Activated T-helper 2 cell treated with anti-CD3 and anti-CD28 coated beads, Interferon-gamma antibody, Interleukin-2, Interleukin-4, amounts not matched to agents 10 μg/mL and 5 μg/mL and 100 μg/mL, durations not matched to agents 14 hours and 24 hours and 36 hours (primary cell): ENCODE results near the gene FMNL2. TPM values are rescaled to one million over a fixed set of nuclear protein-coding genes. Genes with fewer than 3 reads are reported as not detected.

ENCODE experiments used
- DNase-seq: peaks from one replicate; pipeline ENCODE4 v3.0.0; 2021; ENCODE audit warnings: low spot score
- H3K27ac Mint-ChIP-seq: one replicate; pipeline ENCODE4 v1.8.0; 2021; ENCODE audit warnings: mixed read lengths
- H3K27me3 Mint-ChIP-seq: one replicate; pipeline ENCODE4 v1.8.0; 2021; ENCODE audit warnings: low read depth, mixed read lengths
- H3K36me3 Mint-ChIP-seq: one replicate; pipeline ENCODE4 v1.8.0; 2021; ENCODE audit warnings: low read depth, mixed read lengths
- H3K4me1 Mint-ChIP-seq: one replicate; pipeline ENCODE4 v1.8.0; 2021; ENCODE audit warnings: low read depth, mixed read lengths
- H3K4me3 Mint-ChIP-seq: one replicate; pipeline ENCODE4 v1.8.0; 2021; ENCODE audit warnings: low read depth, mild to moderate bottlenecking, moderate library complexity, mixed read lengths
- H3K9me3 Mint-ChIP-seq: one replicate; pipeline ENCODE4 v1.8.0; 2021; ENCODE audit warnings: mixed read lengths
- intact Hi-C: fragments of 100-400 bp; cut with micrococcal nuclease; formaldehyde crosslinking; loops from one replicate; pipeline ENCODE4 v1.15.1; 2023
- total RNA-seq: library from RNA; stranded (reverse); gene quantifications from 2 replicates; pipeline ENCODE4 v1.2.3, GENCODE V29; 2022

Gene FMNL2
- total RNA-seq, 1 donor from 2014 or later = 14.0 TPM

- no peak for DNase-seq
- no peaks in the 10 kb centered on the region for H3K4me1 Mint-ChIP-seq
- no peak overlapping the region for H3K27ac Mint-ChIP-seq
- intact Hi-C loops = no loop called here
- H3K9me3 Mint-ChIP-seq = no peaks in the 10 kb centered on the region
- H3K4me3 Mint-ChIP-seq = no peak overlapping the region
- peaks cover 2% of the 10 kb centered on the region for H3K27me3 Mint-ChIP-seq
- H3K36me3 Mint-ChIP-seq = no peaks in the 10 kb centered on the region
These were observed 206.7 kb downstream of the FMNL2 start for GRCh38 chr2:152541712-152542111.

DNA sequence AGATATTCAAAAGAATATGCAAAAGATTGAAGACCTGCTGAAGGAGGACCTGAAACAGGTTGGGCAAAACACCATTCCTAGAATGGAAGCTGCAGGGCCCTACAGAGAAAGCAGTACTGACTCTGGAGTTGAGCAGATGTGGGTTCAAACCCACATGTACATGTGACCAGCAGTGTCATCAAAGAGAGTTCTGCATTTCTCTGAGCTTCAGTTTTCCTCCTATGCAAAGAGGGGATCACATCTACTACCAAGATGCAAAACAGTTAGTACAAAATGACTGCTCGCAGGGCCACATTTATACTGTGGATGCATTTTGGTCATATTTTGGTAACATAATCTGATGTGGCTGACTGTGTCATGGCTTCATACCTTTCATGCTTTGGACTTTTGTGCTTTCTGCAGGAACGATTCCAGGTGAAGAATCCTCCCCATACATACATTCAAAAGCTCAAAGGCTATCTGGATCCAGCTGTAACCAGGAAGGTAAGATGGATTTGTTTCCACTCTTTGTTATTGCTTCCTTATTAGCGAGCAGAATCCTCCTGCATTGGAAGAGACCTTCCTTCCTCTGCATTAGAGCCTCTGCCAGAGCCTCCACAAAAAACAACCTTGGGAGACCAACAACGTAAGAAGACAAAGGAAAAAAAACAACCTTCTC lies 207.5 kb downstream of the FMNL2 start:
- DNase-seq = no peak
- H3K9me3 Mint-ChIP-seq = no peaks in the 10 kb centered on the region
- no peak overlapping the region for H3K4me3 Mint-ChIP-seq
- H3K27me3 Mint-ChIP-seq = no peaks in the 10 kb centered on the region
- intact Hi-C loops = no loop called here
- no peaks in the 10 kb centered on the region for H3K4me1 Mint-ChIP-seq
- H3K36me3 Mint-ChIP-seq = no peaks in the 10 kb centered on the region
- no peak overlapping the region for H3K27ac Mint-ChIP-seq

DNA sequence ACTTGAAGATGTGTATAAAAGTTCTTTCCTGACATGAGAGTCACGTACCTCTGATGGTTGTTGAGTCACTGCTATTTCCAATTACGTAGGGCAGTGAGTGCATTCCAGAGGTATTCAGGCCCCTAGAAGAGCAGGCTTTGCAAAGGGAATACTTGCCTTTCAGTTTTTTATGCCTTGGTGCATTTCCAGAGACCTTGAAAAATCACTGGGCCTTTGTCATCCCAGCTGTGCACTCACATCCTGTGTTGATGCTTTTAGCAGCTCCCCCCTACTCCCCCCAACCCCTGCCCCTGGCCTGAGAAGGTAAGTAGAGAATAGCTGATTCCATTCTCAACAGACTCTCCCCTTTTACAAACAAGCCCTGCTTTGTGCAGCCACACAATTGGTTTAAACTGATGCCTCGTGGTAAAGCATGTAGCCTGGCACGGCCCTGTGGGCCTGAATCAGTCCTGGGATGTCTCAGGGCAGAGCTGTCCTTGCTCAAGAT lies 208.1 kb downstream of the FMNL2 start:
- Mint-ChIP-seq H3K27me3 (no peaks in the 10 kb centered on the region), H3K36me3 (no peaks in the 10 kb centered on the region), H3K4me3 (no peak overlapping the region), H3K27ac (no peak overlapping the region), H3K9me3 (no peaks in the 10 kb centered on the region), H3K4me1 (no peaks in the 10 kb centered on the region)
- intact Hi-C loops = no loop called here
- no peak for DNase-seq

DNA sequence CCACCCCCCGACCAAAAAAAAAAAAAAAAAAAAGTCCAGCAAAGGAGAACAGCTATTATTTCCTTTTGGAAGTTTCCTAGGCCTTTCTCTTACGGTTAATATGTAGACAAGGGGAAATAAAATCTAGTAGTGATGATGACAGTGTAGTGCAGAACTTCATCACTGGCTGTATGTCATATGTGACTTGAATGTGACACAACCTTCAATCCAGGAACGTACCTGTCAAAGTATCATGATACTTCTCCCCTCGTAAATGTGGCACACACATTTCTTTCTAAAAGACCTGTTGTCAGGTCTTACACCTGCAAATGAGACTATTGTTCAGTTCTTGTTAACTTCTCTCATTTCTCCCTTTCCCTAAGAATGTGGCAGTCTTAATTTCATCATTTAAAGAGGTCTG lies 208.7 kb downstream of the FMNL2 start:
- DNase-seq = no peak
- Mint-ChIP-seq H3K27ac (no peak overlapping the region), H3K9me3 (no peaks in the 10 kb centered on the region), H3K4me1 (no peaks in the 10 kb centered on the region), H3K4me3 (no peak overlapping the region), H3K27me3 (no peaks in the 10 kb centered on the region), H3K36me3 (no peaks in the 10 kb centered on the region)
- intact Hi-C loops = no loop called here

- H3K36me3 Mint-ChIP-seq = no peaks in the 10 kb centered on the region
- no peak overlapping the region for H3K27ac Mint-ChIP-seq
- intact Hi-C loops = no loop called here
- H3K9me3 Mint-ChIP-seq = no peaks in the 10 kb centered on the region
- H3K4me3 Mint-ChIP-seq = no peak overlapping the region
- H3K27me3 Mint-ChIP-seq = no peaks in the 10 kb centered on the region
- no peaks in the 10 kb centered on the region for H3K4me1 Mint-ChIP-seq
- DNase-seq = no peak
These were observed 209.7 kb downstream of the FMNL2 start for GRCh38 chr2:152544638-152545037.

GRCh38 chr2:152546230-152546837 lies 211.4 kb downstream of the FMNL2 start:
- Mint-ChIP-seq H3K27ac (no peak overlapping the region), H3K9me3 (no peaks in the 10 kb centered on the region), H3K4me1 (no peaks in the 10 kb centered on the region), H3K36me3 (no peaks in the 10 kb centered on the region), H3K4me3 (no peak overlapping the region), H3K27me3 (no peaks in the 10 kb centered on the region)
- intact Hi-C loops = no loop called here
- no peak for DNase-seq

DNA sequence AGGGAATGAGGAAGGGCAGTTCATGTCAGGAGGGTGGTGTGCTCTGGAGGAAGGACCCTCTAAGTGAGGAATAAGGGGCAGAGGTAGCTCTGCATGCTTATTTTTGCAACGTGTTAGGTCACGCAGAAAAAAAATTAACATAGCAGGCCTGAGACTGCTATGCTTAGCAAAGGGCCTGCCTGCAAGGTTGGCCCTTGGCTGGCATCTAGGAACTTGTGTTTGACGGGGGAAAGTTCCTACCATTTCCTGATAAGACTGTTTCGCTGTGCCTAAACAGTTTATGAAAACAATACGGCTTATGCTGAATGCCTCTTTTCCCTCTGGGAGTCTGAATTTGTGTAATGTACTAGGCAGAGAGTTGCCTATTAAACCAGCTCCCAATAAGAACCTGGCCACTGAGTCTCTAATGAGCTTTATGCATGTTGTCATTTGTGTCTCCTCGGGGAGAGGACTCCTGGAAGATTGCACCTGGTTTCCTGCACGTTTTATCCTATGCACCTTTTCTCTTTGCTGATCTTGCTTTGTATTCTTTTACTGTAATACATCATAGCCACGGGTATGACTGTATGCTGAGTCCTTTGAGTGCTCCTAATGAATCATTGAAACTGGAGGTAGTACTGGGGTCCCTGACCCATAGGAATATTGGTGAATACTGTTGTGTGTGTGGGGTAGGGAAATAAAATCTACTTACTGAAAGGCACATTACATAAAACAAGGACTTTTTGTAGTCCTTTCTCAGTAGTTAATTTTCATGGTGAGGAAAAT lies 213.3 kb downstream of the FMNL2 start:
- H3K27me3 Mint-ChIP-seq = no peaks in the 10 kb centered on the region
- no peaks in the 10 kb centered on the region for H3K36me3 Mint-ChIP-seq
- H3K4me1 Mint-ChIP-seq = no peaks in the 10 kb centered on the region
- DNase-seq = no peak
- intact Hi-C loops = no loop called here
- no peaks in the 10 kb centered on the region for H3K9me3 Mint-ChIP-seq
- no peak overlapping the region for H3K4me3 Mint-ChIP-seq
- no peak overlapping the region for H3K27ac Mint-ChIP-seq

DNA sequence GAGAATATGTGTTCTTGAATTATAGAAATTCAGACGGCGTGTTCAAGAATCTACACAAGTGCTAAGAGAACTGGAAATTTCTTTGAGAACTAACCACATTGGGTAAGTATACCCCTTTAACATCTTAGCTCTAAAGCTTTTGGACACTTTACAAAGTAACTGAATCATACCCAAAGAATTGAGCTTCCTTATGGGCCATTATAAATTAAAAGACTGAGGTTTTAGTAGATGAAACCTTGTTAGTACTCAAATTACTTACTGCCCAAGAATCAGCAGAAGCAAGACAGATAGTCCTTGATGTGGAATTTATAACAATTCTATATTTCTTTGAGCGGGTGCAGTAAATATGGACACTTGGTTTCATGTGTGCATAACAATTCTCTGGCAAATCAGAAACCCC lies 214.0 kb downstream of the FMNL2 start:
- DNase-seq = no peak
- no peak overlapping the region for H3K4me3 Mint-ChIP-seq
- H3K36me3 Mint-ChIP-seq = no peaks in the 10 kb centered on the region
- H3K27me3 Mint-ChIP-seq = no peaks in the 10 kb centered on the region
- no peaks in the 10 kb centered on the region for H3K4me1 Mint-ChIP-seq
- H3K27ac Mint-ChIP-seq = no peak overlapping the region
- no peaks in the 10 kb centered on the region for H3K9me3 Mint-ChIP-seq
- intact Hi-C loops = no loop called here

- Mint-ChIP-seq H3K4me3 (no peak overlapping the region), H3K27me3 (no peaks in the 10 kb centered on the region), H3K27ac (no peak overlapping the region), H3K9me3 (no peaks in the 10 kb centered on the region), H3K4me1 (no peaks in the 10 kb centered on the region), H3K36me3 (no peaks in the 10 kb centered on the region)
- DNase-seq = no peak
- intact Hi-C loops = no loop called here
These were observed 214.4 kb downstream of the FMNL2 start for GRCh38 chr2:152549423-152549822.

GRCh38 chr2:152550386-152550785 lies 215.4 kb downstream of the FMNL2 start:
- no peaks in the 10 kb centered on the region for H3K36me3 Mint-ChIP-seq
- no peaks in the 10 kb centered on the region for H3K27me3 Mint-ChIP-seq
- DNase-seq = no peak
- H3K4me1 Mint-ChIP-seq = no peaks in the 10 kb centered on the region
- H3K27ac Mint-ChIP-seq = no peak overlapping the region
- intact Hi-C loops = no loop called here
- no peaks in the 10 kb centered on the region for H3K9me3 Mint-ChIP-seq
- no peak overlapping the region for H3K4me3 Mint-ChIP-seq

DNA sequence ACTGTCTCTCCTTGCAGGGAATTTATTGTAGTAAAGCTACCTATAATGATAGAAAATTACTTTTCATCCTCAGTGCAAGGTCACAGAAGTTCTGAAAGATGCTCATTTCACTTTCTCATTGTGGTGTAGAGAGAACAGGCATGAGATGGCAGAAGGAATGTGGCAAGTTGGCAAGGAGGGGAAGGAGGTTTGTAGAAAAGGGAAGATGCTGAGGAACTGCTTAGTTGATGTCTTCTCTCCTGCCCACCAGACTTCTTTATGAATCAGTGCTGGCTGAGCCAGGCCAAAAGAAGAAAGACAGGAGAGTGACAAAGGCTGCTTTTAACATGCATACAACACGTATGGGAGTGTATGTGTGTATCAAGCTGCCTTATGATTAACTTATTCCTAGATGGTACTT lies 217.9 kb downstream of the FMNL2 start:
- Mint-ChIP-seq H3K4me3 (no peak overlapping the region), H3K4me1 (peaks cover 8% of the 10 kb centered on the region), H3K27ac (no peak overlapping the region), H3K27me3 (no peaks in the 10 kb centered on the region), H3K9me3 (no peaks in the 10 kb centered on the region), H3K36me3 (no peaks in the 10 kb centered on the region)
- DNase-seq = no peak
- intact Hi-C loops = no loop called here

- DNase-seq = no peak
- Mint-ChIP-seq H3K27me3 (no peaks in the 10 kb centered on the region), H3K4me1 (peaks cover 8% of the 10 kb centered on the region), H3K9me3 (no peaks in the 10 kb centered on the region), H3K27ac (no peak overlapping the region), H3K4me3 (no peak overlapping the region), H3K36me3 (no peaks in the 10 kb centered on the region)
- intact Hi-C loops = no loop called here
These were observed 218.5 kb downstream of the FMNL2 start for GRCh38 chr2:152553518-152553917.

- Mint-ChIP-seq H3K36me3 (no peaks in the 10 kb centered on the region), H3K27me3 (no peaks in the 10 kb centered on the region), H3K4me1 (peaks cover 8% of the 10 kb centered on the region), H3K4me3 (no peak overlapping the region), H3K27ac (no peak overlapping the region), H3K9me3 (no peaks in the 10 kb centered on the region)
- intact Hi-C loops = loop anchor here (5.0 kb wide), 1 partner anchor 218 kb away; the partner anchor contains the start of gene FMNL2
- no peak for DNase-seq
These were observed 220.1 kb downstream of the FMNL2 start for GRCh38 chr2:152555048-152555447.
